Natural killer cell (primary cell): ENCODE measurements around the gene NUAK1. TPM values are rescaled to one million over a fixed set of nuclear protein-coding genes. Genes with fewer than 3 reads are reported as not detected.

Source experiments
- ATAC-seq, 3 donors: fragments of 150-1000 bp in 2 of 3; fragments of 200-7000 bp in 1 of 3; cut with Tn5 transposase; 1 replicate in 1 of 3; 2 replicates in 2 of 3; pipeline ENCODE4 v1.10.0; 2021; ENCODE audit warnings: mild to moderate bottlenecking in 2 of 3, moderate library complexity in 2 of 3
- DNase-seq, 2 donors: peaks; one replicate each; pipeline versions ENCODE4 v3.0.0 to v3.0.0-alpha.2; 2013 to 2021; ENCODE audit warnings: mixed read lengths in 1 of 2
- H3K27ac ChIP-seq: one replicate; pipeline ENCODE4 v1.5.1; 2013; ENCODE audit warnings: mild to moderate bottlenecking, low read length
- H3K27me3 ChIP-seq: one replicate; pipeline ENCODE4 v1.6.1; 2013; ENCODE audit warnings: low read length; ENCODE audit not compliant: control insufficient read depth, insufficient read depth
- H3K36me3 ChIP-seq: one replicate; pipeline ENCODE4 v1.6.1; 2013; ENCODE audit warnings: low read length; ENCODE audit not compliant: control insufficient read depth, insufficient read depth
- H3K4me1 ChIP-seq: one replicate; pipeline ENCODE4 v1.6.1; 2013; ENCODE audit warnings: low read length; ENCODE audit not compliant: control insufficient read depth, insufficient read depth
- H3K4me3 ChIP-seq: one replicate; pipeline ENCODE4 v1.5.1; 2013; ENCODE audit warnings: low read length
- H3K9me3 ChIP-seq: one replicate; pipeline ENCODE4 v1.6.1; 2013; ENCODE audit warnings: low read length; ENCODE audit not compliant: control insufficient read depth, insufficient read depth
- H3K27ac Mint-ChIP-seq, 2 donors: one replicate each; pipeline ENCODE4 v1.8.0; 2022; ENCODE audit warnings: mild to moderate bottlenecking in 2 of 2, mixed read lengths in 2 of 2, moderate library complexity in 1 of 2
- H3K27me3 Mint-ChIP-seq, 2 donors: one replicate each; pipeline ENCODE4 v1.8.0; 2022; ENCODE audit warnings: low read depth in 2 of 2, mixed read lengths in 2 of 2
- H3K36me3 Mint-ChIP-seq: one replicate; pipeline ENCODE4 v1.8.0; 2022; ENCODE audit warnings: mixed read lengths
- H3K4me1 Mint-ChIP-seq, 2 donors: one replicate each; pipeline ENCODE4 v1.8.0; 2022; ENCODE audit warnings: mixed read lengths in 2 of 2
- H3K4me3 Mint-ChIP-seq: one replicate; pipeline ENCODE4 v1.8.0; 2022; ENCODE audit warnings: mild to moderate bottlenecking, moderate library complexity, mixed read lengths
- H3K9me3 Mint-ChIP-seq, 2 donors: one replicate each; pipeline ENCODE4 v1.8.0; 2022; ENCODE audit warnings: mixed read lengths in 2 of 2
- WGBS: methylation state at CpG from one replicate; pipeline ENCODE4 v1.1.7; 2013; ENCODE audit warnings: missing lambda C conversion rate; ENCODE audit not compliant: insufficient coverage; 5-methylcytosine and 5-hydroxymethylcytosine counted together
- intact Hi-C: fragments of 100-400 bp; cut with micrococcal nuclease; formaldehyde crosslinking; loops from one replicate; pipeline ENCODE4 v1.14.2; 2022
- total RNA-seq, 4 donors: library from RNA; stranded (reverse); fragments of 120-200 nt in 1 of 4; gene quantifications; one replicate each; pipeline versions ENCODE4 v1.2.3 to v1.2.4, GENCODE V29; 2013 to 2022
- TF ChIP-seq, protein P1 (sequence below): fragments of 200-600 bp; IDR thresholded peaks from one replicate; pipeline ENCODE4 v1.8.0; 2022; ENCODE audit warnings: antibody characterized with exemption

NUAK1 gene
- total RNA-seq, 3 donors from 2014 or later (not counting 1 experiment from before 2014, with no cell fraction given), result 1.4 to 10.9 (median 3.4) TPM

- Mint-ChIP-seq H3K27ac (no peak overlapping the region), H3K9me3 (no peaks in the 10 kb centered on the region), H3K4me3 (no peak overlapping the region), H3K36me3 (no peaks in the 10 kb centered on the region), H3K27me3 (peaks cover 37 to 57% of the 10 kb centered on the region in 2 donors), H3K4me1 (peaks cover 0 to 23% of the 10 kb centered on the region in 2 donors)
- Histone ChIP-seq H3K4me1 (peaks cover 24% of the 10 kb centered on the region), H3K9me3 (no peaks in the 10 kb centered on the region), H3K27me3 (peaks cover 20% of the 10 kb centered on the region), H3K36me3 (no peaks in the 10 kb centered on the region), H3K27ac (no peak overlapping the region), H3K4me3 (no peak overlapping the region)
- TF ChIP-seq, protein P1, sequence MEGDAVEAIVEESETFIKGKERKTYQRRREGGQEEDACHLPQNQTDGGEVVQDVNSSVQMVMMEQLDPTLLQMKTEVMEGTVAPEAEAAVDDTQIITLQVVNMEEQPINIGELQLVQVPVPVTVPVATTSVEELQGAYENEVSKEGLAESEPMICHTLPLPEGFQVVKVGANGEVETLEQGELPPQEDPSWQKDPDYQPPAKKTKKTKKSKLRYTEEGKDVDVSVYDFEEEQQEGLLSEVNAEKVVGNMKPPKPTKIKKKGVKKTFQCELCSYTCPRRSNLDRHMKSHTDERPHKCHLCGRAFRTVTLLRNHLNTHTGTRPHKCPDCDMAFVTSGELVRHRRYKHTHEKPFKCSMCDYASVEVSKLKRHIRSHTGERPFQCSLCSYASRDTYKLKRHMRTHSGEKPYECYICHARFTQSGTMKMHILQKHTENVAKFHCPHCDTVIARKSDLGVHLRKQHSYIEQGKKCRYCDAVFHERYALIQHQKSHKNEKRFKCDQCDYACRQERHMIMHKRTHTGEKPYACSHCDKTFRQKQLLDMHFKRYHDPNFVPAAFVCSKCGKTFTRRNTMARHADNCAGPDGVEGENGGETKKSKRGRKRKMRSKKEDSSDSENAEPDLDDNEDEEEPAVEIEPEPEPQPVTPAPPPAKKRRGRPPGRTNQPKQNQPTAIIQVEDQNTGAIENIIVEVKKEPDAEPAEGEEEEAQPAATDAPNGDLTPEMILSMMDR, result no peak
- DNase-seq (no peak), ATAC-seq (no peak)
- intact Hi-C loops, result no loop called here
- 89% methylated on average over 4 of the region's 6 CpGs for WGBS
Observed at GRCh38 chr12:106135075-106135474, 3.7 kb downstream of the NUAK1 start.

- H3K4me1 Mint-ChIP-seq, result peaks cover 0 to 23% of the 10 kb centered on the region in 2 donors
Observed at GRCh38 chr12:106134294-106134949, 4.3 kb downstream of the NUAK1 start.

DNA sequence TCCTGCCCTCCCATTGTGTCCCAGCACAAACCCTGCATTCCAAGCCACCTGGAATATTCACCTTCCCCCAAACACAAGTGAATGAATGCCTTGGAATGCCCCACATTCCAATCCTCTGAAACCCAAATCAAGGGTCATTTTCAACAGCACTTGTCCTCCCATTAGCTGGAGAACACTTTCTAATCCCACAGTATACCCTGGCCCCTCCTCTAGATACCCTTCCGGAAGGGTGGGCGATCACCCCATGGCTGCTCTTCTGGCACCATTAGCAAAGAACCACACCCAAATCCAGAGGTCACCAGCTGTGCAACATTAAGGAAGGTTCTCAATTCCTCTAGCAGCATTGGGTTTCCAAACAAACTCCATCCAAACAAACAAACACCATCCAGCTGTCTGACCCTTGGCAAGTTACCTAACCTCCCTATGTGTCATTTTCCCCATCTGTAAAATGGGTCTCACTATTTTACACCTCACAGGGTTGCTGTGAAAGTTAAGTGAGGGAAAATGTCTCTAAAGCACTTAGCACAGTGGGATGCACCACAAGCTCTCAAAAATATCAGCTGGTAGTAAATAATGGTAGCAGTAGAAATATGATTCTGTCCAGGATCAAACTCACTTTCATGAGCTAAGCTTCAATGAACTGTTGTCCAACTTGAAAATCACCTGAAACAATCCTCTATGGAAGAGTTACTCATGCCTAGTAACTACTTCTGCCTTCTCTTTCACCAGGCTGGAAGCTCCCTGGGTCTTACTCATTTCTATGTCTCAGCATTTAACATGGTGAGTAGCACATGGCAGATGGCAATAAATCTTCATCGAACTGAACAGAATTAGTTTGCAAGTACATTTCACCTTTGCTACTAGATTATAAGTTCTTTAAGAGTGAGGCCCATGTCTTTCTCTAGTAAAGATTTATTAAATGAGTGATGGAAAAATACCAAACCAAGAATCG, 5.3 kb downstream of the NUAK1 start:
- Mint-ChIP-seq H3K36me3 (no peaks in the 10 kb centered on the region), H3K27me3 (peaks cover 34 to 55% of the 10 kb centered on the region in 2 donors), H3K9me3 (no peaks in the 10 kb centered on the region), H3K4me1 (peaks cover 0 to 23% of the 10 kb centered on the region in 2 donors), H3K4me3 (no peak overlapping the region), H3K27ac (no peak overlapping the region)
- H3K4me3 ChIP-seq, result no peak overlapping the region
- TF ChIP-seq, protein P1, result no peak
- H3K27me3 ChIP-seq, result peaks cover 16% of the 10 kb centered on the region
- no peaks in the 10 kb centered on the region for H3K36me3 ChIP-seq
- H3K27ac ChIP-seq, result no peak overlapping the region
- ATAC-seq (no peak), DNase-seq (no peak)
- no peaks in the 10 kb centered on the region for H3K9me3 ChIP-seq
- peaks cover 16% of the 10 kb centered on the region for H3K4me1 ChIP-seq
- WGBS, result 89% methylated on average over 3 of the region's 4 CpGs
- intact Hi-C loops, result no loop called here

More at GRCh38 chr12:106134294-106134949, 4.3 kb downstream of the NUAK1 start:
- TF ChIP-seq, protein P1, result no peak
- Histone ChIP-seq H3K36me3 (no peaks in the 10 kb centered on the region), H3K27me3 (peaks cover 16% of the 10 kb centered on the region), H3K27ac (no peak overlapping the region), H3K9me3 (no peaks in the 10 kb centered on the region), H3K4me3 (no peak overlapping the region), H3K4me1 (peaks cover 18% of the 10 kb centered on the region)
- WGBS, result 62% methylated on average over 3 of the region's 3 CpGs
- ATAC-seq (no peak), DNase-seq (no peak)
- Mint-ChIP-seq H3K27ac (no peak overlapping the region), H3K9me3 (no peaks in the 10 kb centered on the region), H3K4me3 (no peak overlapping the region), H3K27me3 (peaks cover 34 to 55% of the 10 kb centered on the region in 2 donors), H3K36me3 (no peaks in the 10 kb centered on the region)
- intact Hi-C loops, result no loop called here
